HG02678 (cell line): ENCODE results near the gene HMGCS1.
"Not testable (repeated sequence)": the region's sequence is repeated elsewhere in the genome, so short reads cannot be mapped to it uniquely, and the experiment has no call there.

Experiments
- ATAC-seq: cut with Tn5 transposase; IDR thresholded peaks from one replicate; pipeline ENCODE4 v1.9.1; 2021; ENCODE audit warnings: mild to moderate bottlenecking, moderate library complexity; ENCODE audit not compliant: unreplicated experiment

HMGCS1 gene

GRCh38 chr5:43279548-43280274 lies 33.5 kb downstream of the HMGCS1 start:
- no peak for ATAC-seq

DNA sequence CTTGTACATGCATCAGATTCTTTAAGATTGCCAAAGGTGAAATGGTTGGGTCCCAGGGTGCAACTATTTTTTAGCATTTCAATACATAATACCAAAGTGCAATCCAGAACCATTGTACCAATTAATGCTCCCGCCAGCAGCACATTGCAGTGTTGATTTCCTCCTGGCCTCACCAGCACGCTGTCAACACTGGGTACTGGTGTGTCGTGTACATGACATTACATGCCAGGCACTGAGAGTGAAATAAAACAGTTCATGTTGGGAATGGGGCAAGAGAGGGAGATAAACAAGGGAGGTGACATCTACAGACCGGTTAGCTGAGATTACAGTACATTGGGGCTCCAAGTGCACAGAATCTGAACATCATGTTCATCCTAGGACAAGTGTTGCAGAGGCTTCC lies 37.8 kb downstream of the HMGCS1 start:
- ATAC-seq: no peak

DNA sequence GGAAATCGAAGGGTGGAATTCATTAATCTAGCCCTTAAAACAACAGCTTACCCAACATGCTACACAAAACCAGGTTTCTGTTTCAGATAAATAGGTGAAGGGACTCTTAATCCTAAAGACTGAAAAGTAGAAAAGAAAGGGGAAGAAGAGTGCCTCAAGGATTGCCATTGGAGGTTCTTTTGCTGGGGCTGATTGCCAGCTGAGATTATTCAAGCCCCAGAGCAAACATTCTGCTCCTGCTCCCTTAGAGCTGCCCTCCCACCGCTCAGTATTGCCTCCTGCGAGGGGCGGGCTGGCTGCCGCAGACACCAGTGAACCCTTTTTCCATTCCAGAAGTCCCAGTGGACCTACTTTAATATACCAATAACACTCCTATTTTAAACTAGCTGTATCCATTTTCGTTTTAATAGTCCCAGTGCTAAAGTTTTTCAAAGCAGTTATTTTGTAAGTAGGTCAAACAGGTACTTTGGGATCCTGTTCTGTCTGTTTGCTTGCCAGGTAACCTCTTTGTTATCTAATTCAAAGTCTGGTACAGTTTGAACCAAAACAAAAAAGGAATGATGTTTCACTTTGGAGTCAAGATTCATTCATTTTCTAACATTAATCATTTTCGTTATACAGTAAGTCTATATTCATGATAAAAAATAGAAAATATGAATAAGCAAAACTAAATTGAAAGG lies 38.6 kb downstream of the HMGCS1 start:
- ATAC-seq: no peak

GRCh38 chr5:43273552-43273951 lies 39.7 kb downstream of the HMGCS1 start:
- ATAC-seq: no peak

DNA sequence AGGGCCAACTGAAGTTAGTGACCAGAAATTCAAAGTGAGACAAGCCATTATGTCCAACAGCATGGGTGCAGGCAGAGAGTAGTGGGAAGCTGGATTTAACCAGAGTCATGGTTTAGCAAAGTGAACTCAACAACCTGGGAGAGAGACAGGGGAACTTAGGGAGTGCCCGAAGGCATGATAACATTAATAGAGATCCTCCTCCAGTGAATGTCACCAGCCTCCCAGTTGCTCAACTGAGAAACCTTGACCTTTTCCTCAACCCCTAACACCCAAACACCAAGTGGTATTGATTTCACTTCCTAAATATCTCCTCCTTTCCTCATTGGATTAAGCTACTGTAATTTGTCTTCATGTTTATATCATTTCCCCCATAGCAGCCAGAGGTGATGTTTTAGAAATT lies 42.6 kb downstream of the HMGCS1 start:
- no peak for ATAC-seq

- ATAC-seq: peak; percentile 92
Measured at GRCh38 chr5:43268188-43268820, 44.9 kb downstream of the HMGCS1 start.

DNA sequence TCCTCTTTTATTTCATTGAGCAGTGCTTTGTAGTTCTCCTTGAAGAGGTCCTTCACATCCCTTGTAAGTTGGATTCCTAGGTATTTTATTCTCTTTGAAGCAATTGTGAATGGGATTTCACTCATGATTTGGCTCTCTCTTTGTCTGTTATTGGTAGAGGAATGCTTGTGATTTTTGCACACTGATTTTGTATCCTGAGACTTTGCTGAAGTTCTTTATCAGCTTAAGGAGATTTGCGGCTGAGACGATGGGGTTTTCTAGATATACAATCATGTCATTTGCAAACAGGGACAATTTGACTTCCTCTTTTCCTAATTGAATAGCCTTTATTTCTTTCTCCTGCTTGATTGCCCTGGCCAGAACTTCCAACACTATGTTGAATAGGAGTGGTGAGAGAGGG lies 50.9 kb downstream of the HMGCS1 start:
- not testable (repeated sequence) for ATAC-seq

DNA sequence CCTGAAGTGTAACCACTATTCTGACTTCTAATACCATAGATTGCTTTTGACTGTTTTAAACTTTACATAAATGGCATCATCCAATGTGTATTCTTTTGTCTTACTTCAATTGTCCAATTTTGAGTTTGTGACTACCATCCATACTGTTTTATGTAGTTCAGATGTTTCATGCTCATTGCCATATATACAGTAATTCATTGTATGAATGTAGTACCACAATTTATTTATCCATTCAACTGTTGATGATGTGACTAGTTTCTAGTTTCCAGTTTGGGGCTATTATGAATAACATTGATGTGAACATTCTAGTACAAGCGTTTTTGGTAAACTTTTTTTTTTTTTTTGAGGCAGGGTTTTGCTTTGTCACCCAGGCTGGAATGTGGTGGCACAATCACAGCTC lies 55.1 kb downstream of the HMGCS1 start:
- no peak for ATAC-seq

GRCh38 chr5:43256261-43256966 lies 56.8 kb downstream of the HMGCS1 start:
- ATAC-seq: no peak

DNA sequence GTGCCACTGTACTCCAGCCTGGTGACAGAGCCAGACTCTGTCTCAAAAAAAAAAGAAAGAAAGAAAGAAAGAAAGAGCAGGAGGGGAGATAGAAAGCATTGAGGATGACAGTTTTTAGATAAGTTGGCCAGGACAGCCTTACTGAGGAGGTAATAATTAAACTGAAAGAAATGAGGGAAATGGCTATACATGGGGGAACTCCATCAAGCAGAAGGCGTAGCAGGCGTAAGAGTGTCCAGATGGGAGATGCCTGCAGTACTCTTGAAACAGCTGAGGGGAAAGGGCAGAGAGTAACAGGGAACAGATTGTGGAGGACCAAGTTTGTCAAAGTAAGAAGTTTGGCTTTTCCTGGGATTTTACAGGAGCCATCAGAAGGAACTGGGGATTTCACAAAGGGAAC lies 57.5 kb downstream of the HMGCS1 start:
- peak; percentile 71 for ATAC-seq

DNA sequence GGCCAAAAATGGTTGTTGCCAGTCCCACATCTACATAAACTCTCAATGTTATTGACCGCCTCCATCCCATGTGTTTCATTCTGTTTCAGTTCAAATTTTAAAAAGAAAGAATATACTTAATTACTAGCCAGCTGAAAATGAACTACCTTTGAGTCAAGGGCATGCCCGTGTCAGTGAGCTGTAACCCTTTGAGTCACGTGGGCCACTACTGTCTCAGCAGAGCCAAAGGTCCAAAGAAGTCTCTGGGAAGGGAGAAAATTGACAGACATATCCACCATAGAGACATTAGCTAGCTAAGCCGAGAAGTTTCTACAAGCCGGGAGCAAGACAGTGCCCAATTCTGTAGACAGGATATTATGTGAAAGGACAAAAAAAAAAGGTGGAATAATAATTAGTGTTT lies 61.5 kb downstream of the HMGCS1 start:
- ATAC-seq: no peak

DNA sequence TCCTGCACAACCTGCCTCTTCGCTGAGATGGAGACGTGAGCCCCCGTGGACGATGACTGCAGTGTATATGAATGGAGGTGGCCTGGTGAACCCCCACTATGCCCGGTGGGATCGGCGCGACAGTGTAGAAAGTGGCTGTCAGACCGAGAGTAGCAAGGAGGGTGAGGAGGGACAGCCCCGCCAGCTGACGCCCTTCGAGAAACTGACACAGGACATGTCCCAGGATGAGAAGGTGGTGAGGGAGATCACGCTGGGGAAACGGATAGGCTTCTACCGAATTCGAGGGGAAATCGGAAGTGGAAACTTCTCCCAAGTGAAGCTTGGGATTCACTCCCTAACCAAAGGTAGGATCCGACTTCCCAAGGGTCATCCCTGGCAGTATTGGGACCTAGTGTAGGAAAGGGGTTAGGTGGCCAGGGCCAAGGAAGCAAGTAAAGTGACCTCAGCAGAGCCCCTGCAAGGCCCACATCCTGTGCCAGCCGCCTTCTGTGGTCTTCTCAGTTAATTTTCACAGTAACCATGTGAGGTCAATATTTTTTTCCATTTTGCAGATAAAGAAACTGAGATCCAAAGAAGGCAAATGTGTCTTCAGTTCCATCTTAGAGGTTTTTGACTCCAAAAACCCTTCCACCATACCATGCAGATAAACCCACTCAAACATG lies 67.4 kb downstream of the HMGCS1 start:
- peak; percentile 59 for ATAC-seq

DNA sequence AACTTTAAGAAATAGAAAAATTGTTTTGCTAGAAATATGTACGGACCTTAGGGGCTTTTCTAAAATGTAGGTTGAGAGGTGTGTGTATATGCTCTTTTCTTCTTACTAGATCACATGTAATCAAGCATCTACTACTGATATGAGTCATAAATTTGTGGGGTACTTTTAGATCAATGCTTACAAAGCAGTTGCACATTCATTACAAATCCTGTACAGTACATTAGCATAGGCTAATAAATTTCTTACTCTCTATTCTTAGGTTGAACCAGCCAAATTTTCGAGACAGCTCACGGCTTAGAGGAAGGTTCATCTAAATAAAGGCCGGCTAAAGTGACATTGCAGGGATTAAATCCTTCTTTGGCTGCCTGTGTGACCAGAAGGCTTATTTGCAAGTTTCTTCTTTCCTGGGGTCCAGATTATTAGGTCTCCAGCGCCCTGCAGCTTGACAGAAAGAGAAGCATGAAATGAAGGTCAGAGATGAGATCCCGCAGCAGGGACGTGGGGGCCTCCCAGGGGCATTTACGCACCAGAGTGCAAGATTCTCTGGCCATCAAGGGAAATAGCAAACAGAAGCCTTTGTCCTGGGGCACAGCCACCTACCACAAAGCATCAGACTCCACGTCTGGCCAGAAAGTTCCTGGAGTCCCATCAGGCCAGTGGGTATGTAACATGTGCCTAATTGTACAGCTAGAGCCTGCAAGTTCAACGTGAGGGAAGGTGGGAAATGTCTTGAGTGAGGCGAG lies 68.2 kb downstream of the HMGCS1 start:
- ATAC-seq: peak; percentile 62

GRCh38 chr5:43243270-43243669 lies 69.9 kb downstream of the HMGCS1 start:
- no peak for ATAC-seq

GRCh38 chr5:43242196-43242595 lies 71.0 kb downstream of the HMGCS1 start:
- ATAC-seq: no peak
